ENCODE results near the gene CTXND1. TPM values are rescaled to one million over a fixed set of nuclear protein-coding genes. Genes with fewer than 3 reads are reported as not detected.

CTXND1 gene
- total and polyA plus RNA-seq, 2 of the 13 experiments (the other 11 are each of a cell fraction or from before 2014, with no cell fraction given) = 1.2 to 2.1 TPM

- Histone ChIP-seq H3K27ac (ENCODE audit: extremely low read length, insufficient read depth, low read length) (no peak overlapping the region), H3K36me3 (replicated peaks in 1 of 2; ENCODE audit: control insufficient read depth in 1 of 2, insufficient read depth in 2 of 2, low read length in 2 of 2) (peaks cover 6 to 24% of the 10 kb centered on the region in 2 experiments), H3K4me3 (replicated peaks in 1 of 3; ENCODE audit: insufficient read depth in 1 of 3, low read depth in 2 of 3, low read length in 3 of 3) (no peak overlapping the region), H3K4me1 (ENCODE audit: insufficient read depth, low read length) (peaks cover 31% of the 10 kb centered on the region), H3K9ac (ENCODE audit: insufficient read depth, low read depth, low read length) (no peak overlapping the region), H4K20me1 (ENCODE audit: insufficient read depth, low read length) (no peaks in the 10 kb centered on the region), H3K27me3 (ENCODE audit: control insufficient read depth in 1 of 2, insufficient read depth in 2 of 2, low read length in 2 of 2) (no peaks in the 10 kb centered on the region), H3K4me2 (ENCODE audit: low read depth, low read length) (no peak overlapping the region), H3K79me2 (ENCODE audit: insufficient read depth, low read length) (no peaks in the 10 kb centered on the region), H2AFZ (ENCODE audit: low read length) (no peak overlapping the region), H3K9me3 (ENCODE audit: low read length) (no peaks in the 10 kb centered on the region)
- intact Hi-C loops (cut with micrococcal nuclease; ENCODE audit: unreplicated experiment) (loop anchor here (5.0 kb wide), 2 partner anchors 98 to 137 kb away; no protein-coding TSS in a partner anchor), in situ Hi-C loops (cut with HindIII; ENCODE audit: extremely low pct_ligation_motif_present, low pct_unique_long_range_greater_than_20kb) (loop anchor here (5.0 to 25.0 kb wide), 2 partner anchors 108 to 283 kb away; partner anchors contain the start of gene MTHFS)
- TF ChIP-seq HMGXB4 (CRISPR knock-in tag; IDR thresholded peaks at IDR 0.05; ENCODE audit: borderline replicate concordance in 1 of 2, low read depth in 1 of 2) = no peak
- no peak for TF ChIP-seq PATZ1 (CRISPR knock-in tag; IDR thresholded peaks at IDR 0.05)
- no peak for TF ChIP-seq ZNF678 (CRISPR knock-in tag; IDR thresholded peaks at IDR 0.05)
- TF ChIP-seq ZNF282 (IDR thresholded peaks at IDR 0.05; ENCODE audit: partially characterized antibody) = no peak
- no peak for TF ChIP-seq ZNF468 (CRISPR knock-in tag; IDR thresholded peaks at IDR 0.05)
- TF ChIP-seq ZNF792 (CRISPR knock-in tag; IDR thresholded peaks at IDR 0.05) = no peak
- TF ChIP-seq ZNF710 (CRISPR knock-in tag; IDR thresholded peaks at IDR 0.05; ENCODE audit: borderline replicate concordance) = no peak
- TF ChIP-seq MIER2 (CRISPR knock-in tag; IDR thresholded peaks at IDR 0.05) = no peak
- TF ChIP-seq ZNF136 (CRISPR knock-in tag; IDR thresholded peaks at IDR 0.05; ENCODE audit: low read depth) = no peak
- no peak for TF ChIP-seq SNAI1 (CRISPR knock-in tag; IDR thresholded peaks at IDR 0.05; ENCODE audit: borderline replicate concordance)
- no peak for TF ChIP-seq ZNF703 (CRISPR knock-in tag; IDR thresholded peaks at IDR 0.05; ENCODE audit: borderline replicate concordance)
- TF ChIP-seq SP1 (IDR thresholded peaks at IDR 0.05) = no peak
- TF ChIP-seq SP1 (CRISPR knock-in tag; IDR thresholded peaks at IDR 0.05) = no peak
- no peak for TF ChIP-seq FOSL1 (CRISPR knock-in tag; IDR thresholded peaks at IDR 0.05; ENCODE audit: borderline replicate concordance)
- no peak for TF ChIP-seq YEATS4 (CRISPR knock-in tag; IDR thresholded peaks at IDR 0.05; ENCODE audit: borderline replicate concordance)
- no peak for TF ChIP-seq ZBTB25 (CRISPR knock-in tag; IDR thresholded peaks at IDR 0.05)
- TF ChIP-seq ZNF367 (CRISPR knock-in tag; IDR thresholded peaks at IDR 0.05; ENCODE audit: borderline replicate concordance) = no peak
- TF ChIP-seq KLF6 (CRISPR knock-in tag; IDR thresholded peaks at IDR 0.05) = no peak
- TF ChIP-seq KLF11 (CRISPR knock-in tag; IDR thresholded peaks at IDR 0.05) = no peak
- no peak for TF ChIP-seq HES4 (CRISPR knock-in tag; IDR thresholded peaks at IDR 0.05; ENCODE audit: borderline replicate concordance)
- ChIA-PET CTCF (ENCODE audit: low intra/inter-chr PET ratio, low total read pairs) (no interaction called here), POLR2A (no interaction called here)
- ATAC-seq (no peak), FAIRE-seq (no peak), DNase-seq (ENCODE audit: low spot score) (no peak)
- whole genome bisulfite sequencing (ENCODE audit: low lambda C conversion rate) = 94% methylated on average over 2 of the region's 2 CpGs
- BruUV-seq (replicated peaks) = no TSS peak
These were observed 81.4 kb downstream of the CTXND1 start for GRCh38 chr15:80170596-80170995.

Data from HepG2 (cell line).